Stomach (tissue), 9 donors: Measurements from ENCODE around the gene TOX2. TPM values are rescaled to one million over a fixed set of nuclear protein-coding genes. Genes with fewer than 3 reads are reported as not detected.

Source experiments
- DNase-seq, 2 donors: peaks; one replicate each; pipeline versions ENCODE4 v3.0.0 to v3.0.0-alpha.2; 2013 to 2019
- H3K27ac ChIP-seq, 5 donors: fragments of 200-600 bp in 4 of 5; sonication (generic) in 4 of 5; one replicate each; pipeline ENCODE4 v1.5.1; 2013 to 2019; ENCODE audit warnings: mild to moderate bottlenecking in 1 of 5, moderate library complexity in 1 of 5
- H3K27me3 ChIP-seq, 3 donors: fragments of 200-600 bp; sonication (generic); one replicate each; pipeline ENCODE4 v1.5.1; 2017 to 2019; ENCODE audit warnings: mixed run types in 1 of 3
- H3K36me3 ChIP-seq, 4 donors: fragments of 200-600 bp; sonication (generic); 1 replicate in 3 of 4; 2 replicates in 1 of 4; pipeline ENCODE4 v1.5.1; 2016 to 2019
- H3K4me1 ChIP-seq, 4 donors: fragments of 200-600 bp; sonication (generic); one replicate each; pipeline ENCODE4 v1.5.1; 2016 to 2019
- H3K4me3 ChIP-seq, 4 donors: fragments of 200-600 bp; sonication (generic) in 3 of 4; one replicate each; pipeline ENCODE4 v1.5.1; 2016 to 2019; ENCODE audit warnings: mild to moderate bottlenecking in 1 of 4
- H3K9me3 ChIP-seq, 4 donors: fragments of 200-600 bp; sonication (generic); one replicate each; pipeline ENCODE4 v1.5.1; 2016 to 2019
- CTCF ChIP-seq, 7 experiments: fragments of 450-650 bp in 4 of 7; fragments of 200-600 bp in 3 of 7; sonication (generic) in 3 of 7; IDR thresholded peaks; one replicate each; pipeline ENCODE4 v1.5.1; 2016 to 2019; ENCODE audit warnings: antibody characterized with exemption in 7 of 7, control low read depth in 2 of 7, mild to moderate bottlenecking in 1 of 7
- EP300 ChIP-seq: sonication (generic); formaldehyde crosslinking; IDR thresholded peaks from one replicate; pipeline ENCODE4 v1.6.1; 2017; ENCODE audit warnings: antibody characterized with exemption
- POLR2A ChIP-seq, 4 donors: fragments of 450-650 bp; IDR thresholded peaks; one replicate each; pipeline ENCODE4 v1.6.1; 2016; ENCODE audit warnings: antibody characterized with exemption in 4 of 4, control low read depth in 2 of 4, mild to moderate bottlenecking in 1 of 4, moderate library complexity in 1 of 4
- POLR2AphosphoS5 ChIP-seq, 3 donors: sonication (generic); formaldehyde crosslinking; IDR thresholded peaks; one replicate each; pipeline ENCODE4 v1.6.1; 2016; ENCODE audit warnings: antibody characterized with exemption in 3 of 3
- WGBS, 5 donors: extraction: QIAGEN DNeasy Blood & Tissue Kit in 3 of 5; methylation state at CpG; one replicate each; pipeline versions ENCODE4 v1.1.5 to v1.1.7; 2013 to 2018; 5-methylcytosine and 5-hydroxymethylcytosine counted together
- intact Hi-C: fragments of 100-400 bp; cut with DNase I; formaldehyde crosslinking; loops from one replicate; pipeline ENCODE4 v1.15.1; 2023; ENCODE audit warnings: low total_unique reads
- polyA plus RNA-seq, 3 donors: library from polyadenylated mRNA; stranded (reverse); fragments of 200-250 nt; gene quantifications; one replicate each; pipeline ENCODE4 v1.2.3, GENCODE V29; 2013
- total RNA-seq, 5 donors: library from RNA; depleted of rRNA; stranded (reverse); fragments of >200 nt; gene quantifications; one replicate each; pipeline versions ENCODE4 v1.1.0 to v1.2.3, GENCODE V29; 2014 to 2016
- donor health status: healthy with polysubstance abuse.
- donor health status: Bipolar disorder and iron deficiency.
- donor health status: healthy.

The TOX2 gene
- total and polyA plus RNA-seq, 8 donors = 0.87 to 20.2 (median 7.0) TPM; not detected in 1

- intact Hi-C loops = no loop called here
- Histone ChIP-seq H3K4me3 (no peak overlapping the region), H3K36me3 (no peaks in the 10 kb centered on the region), H3K27ac (no peak overlapping the region), H3K9me3 (no peaks in the 10 kb centered on the region), H3K27me3 (peaks cover 0 to 32% (median 4%) of the 10 kb centered on the region in 3 donors), H3K4me1 (peaks cover 0 to 13% (median 0%) of the 10 kb centered on the region in 4 donors)
- WGBS, 5 donors = 86 to 98% (median 89%) methylated on average over 2 of the region's 2 CpGs
- TF ChIP-seq POLR2AphosphoS5 (IDR thresholded peaks at IDR 0.05) = no peak
- no peak for TF ChIP-seq POLR2A (IDR thresholded peaks at IDR 0.05)
- no peak for TF ChIP-seq CTCF (IDR thresholded peaks at IDR 0.05)
- no peak for TF ChIP-seq EP300
- no peak for DNase-seq
Measured at GRCh38 chr20:43931976-43932375, 17.3 kb downstream of the TOX2 start.

- no peak for DNase-seq
- Histone ChIP-seq H3K27me3 (peaks cover 0 to 31% (median 4%) of the 10 kb centered on the region in 3 donors), H3K4me1 (peaks cover 7 to 40% (median 11%) of the 10 kb centered on the region in 4 donors), H3K4me3 (no peak overlapping the region), H3K36me3 (no peaks in the 10 kb centered on the region), H3K27ac (no peak overlapping the region), H3K9me3 (no peaks in the 10 kb centered on the region)
- intact Hi-C loops = no loop called here
- 83 to 90% (median 89%) methylated on average over 3 of the region's 3 CpGs for WGBS, 5 donors
- TF ChIP-seq EP300 (no peak), POLR2AphosphoS5 (IDR thresholded peaks at IDR 0.05) (no peak), POLR2A (IDR thresholded peaks at IDR 0.05) (no peak), CTCF (IDR thresholded peaks at IDR 0.05) (no peak)
Measured at GRCh38 chr20:43934833-43935232, 20.2 kb downstream of the TOX2 start.

- Histone ChIP-seq H3K9me3 (no peaks in the 10 kb centered on the region), H3K27me3 (peaks cover 0 to 25% (median 4%) of the 10 kb centered on the region in 3 donors), H3K4me3 (no peak overlapping the region), H3K27ac (no peak overlapping the region), H3K36me3 (no peaks in the 10 kb centered on the region), H3K4me1 (peaks cover 9 to 54% (median 17%) of the 10 kb centered on the region in 4 donors)
- TF ChIP-seq POLR2AphosphoS5 (IDR thresholded peaks at IDR 0.05) = no peak
- no peak for TF ChIP-seq CTCF (IDR thresholded peaks at IDR 0.05)
- TF ChIP-seq EP300 = no peak
- TF ChIP-seq POLR2A (IDR thresholded peaks at IDR 0.05) = no peak
- intact Hi-C loops = no loop called here
- no peak for DNase-seq
- WGBS, 5 donors = 62 to 86% (median 68%) methylated on average over 3 to 4 of the region's 4 CpGs
Measured at GRCh38 chr20:43936104-43936770, 21.6 kb downstream of the TOX2 start.

GRCh38 chr20:43936805-43937204 lies 22.2 kb downstream of the TOX2 start:
- Histone ChIP-seq H3K27me3 (peaks cover 0 to 22% (median 0%) of the 10 kb centered on the region in 3 donors), H3K4me3 (no peak overlapping the region), H3K36me3 (no peaks in the 10 kb centered on the region), H3K4me1 (peaks cover 9 to 60% (median 20%) of the 10 kb centered on the region in 4 donors), H3K27ac (no peak overlapping the region), H3K9me3 (no peaks in the 10 kb centered on the region)
- TF ChIP-seq EP300 = no peak
- TF ChIP-seq POLR2AphosphoS5 (IDR thresholded peaks at IDR 0.05) = no peak
- no peak for TF ChIP-seq POLR2A (IDR thresholded peaks at IDR 0.05)
- no peak for TF ChIP-seq CTCF (IDR thresholded peaks at IDR 0.05)
- intact Hi-C loops = no loop called here
- DNase-seq = no peak
- 78 to 85% (median 84%) methylated on average over 7 of the region's 7 CpGs for WGBS, 5 donors
